Kidney epithelial cell (primary cell): ENCODE results near the gene LCA5L. TPM values are rescaled to one million over a fixed set of nuclear protein-coding genes. Genes with fewer than 3 reads are reported as not detected.

ENCODE experiments used
- DNase-seq: peaks from one replicate; pipeline ENCODE4 v3.0.0-alpha.2; 2010; ENCODE audit warnings: low read depth
- H3K27me3 ChIP-seq: 2 replicates; pipeline ENCODE4 v1.6.0; 2011; ENCODE audit warnings: low read length; ENCODE audit not compliant: control insufficient read depth, insufficient read depth
- H3K36me3 ChIP-seq: 2 replicates; pipeline ENCODE4 v1.5.1; 2011; ENCODE audit warnings: low read length; ENCODE audit not compliant: control insufficient read depth, insufficient read depth
- H3K4me3 ChIP-seq: 2 replicates; pipeline ENCODE4 v1.5.1; 2011; ENCODE audit warnings: low read depth, mild to moderate bottlenecking, control low read depth, low read length
- total RNA-seq: library from RNA; depleted of rRNA; stranded (reverse); fragments of >200 nt; gene quantifications from 2 replicates; pipeline ENCODE4 v1.2.3, GENCODE V29; 2015
- TF ChIP-seq, protein P1 (sequence below): IDR thresholded peaks from 2 replicates; pipeline ENCODE4 v1.5.1; 2011; ENCODE audit warnings: mild to moderate bottlenecking, moderate library complexity, low read length, control low read depth, inconsistent platforms; ENCODE audit not compliant: insufficient read depth, poor library complexity, severe bottlenecking

LCA5L gene
- total RNA-seq, 1 donor from 2014 or later: 2.0 TPM

DNA sequence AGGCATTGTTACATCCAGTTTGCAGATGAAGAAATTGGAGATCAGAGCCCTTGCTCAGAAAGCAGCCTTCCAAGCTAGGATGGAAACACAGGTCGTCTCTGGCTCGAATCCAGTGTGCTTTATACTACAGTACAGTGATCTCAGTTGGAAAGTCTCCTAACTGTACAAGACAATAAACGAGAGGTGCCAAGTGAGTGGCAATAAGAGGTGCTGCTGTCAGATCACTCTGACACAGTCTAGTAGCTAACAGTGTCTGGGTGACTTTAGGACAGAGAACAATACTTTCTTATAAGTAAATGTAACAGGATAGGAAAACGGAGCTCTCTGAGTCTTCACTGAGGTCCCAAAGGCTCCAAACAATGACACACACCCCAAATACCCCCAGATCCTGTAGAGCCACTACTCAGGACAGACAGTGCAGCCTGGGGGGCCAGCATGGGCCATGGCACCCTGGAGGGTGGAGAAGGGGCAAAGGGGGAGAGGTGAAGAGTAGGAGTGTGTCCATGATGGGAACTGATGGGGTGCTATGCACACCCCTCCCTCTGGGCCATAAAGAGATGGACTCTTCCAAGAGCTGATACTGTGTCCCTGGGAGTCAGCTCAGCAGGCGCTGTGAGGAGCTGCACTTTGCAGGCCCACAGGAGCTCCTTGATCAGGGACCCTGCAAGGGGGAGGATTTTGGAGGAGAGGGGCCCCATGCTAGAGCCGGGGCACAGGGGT, 9.5 kb upstream of the LCA5L start:
- no peaks in the 10 kb centered on the region for H3K27me3 ChIP-seq
- DNase-seq: no peak
- H3K36me3 ChIP-seq: no peaks in the 10 kb centered on the region
- TF ChIP-seq, protein P1, sequence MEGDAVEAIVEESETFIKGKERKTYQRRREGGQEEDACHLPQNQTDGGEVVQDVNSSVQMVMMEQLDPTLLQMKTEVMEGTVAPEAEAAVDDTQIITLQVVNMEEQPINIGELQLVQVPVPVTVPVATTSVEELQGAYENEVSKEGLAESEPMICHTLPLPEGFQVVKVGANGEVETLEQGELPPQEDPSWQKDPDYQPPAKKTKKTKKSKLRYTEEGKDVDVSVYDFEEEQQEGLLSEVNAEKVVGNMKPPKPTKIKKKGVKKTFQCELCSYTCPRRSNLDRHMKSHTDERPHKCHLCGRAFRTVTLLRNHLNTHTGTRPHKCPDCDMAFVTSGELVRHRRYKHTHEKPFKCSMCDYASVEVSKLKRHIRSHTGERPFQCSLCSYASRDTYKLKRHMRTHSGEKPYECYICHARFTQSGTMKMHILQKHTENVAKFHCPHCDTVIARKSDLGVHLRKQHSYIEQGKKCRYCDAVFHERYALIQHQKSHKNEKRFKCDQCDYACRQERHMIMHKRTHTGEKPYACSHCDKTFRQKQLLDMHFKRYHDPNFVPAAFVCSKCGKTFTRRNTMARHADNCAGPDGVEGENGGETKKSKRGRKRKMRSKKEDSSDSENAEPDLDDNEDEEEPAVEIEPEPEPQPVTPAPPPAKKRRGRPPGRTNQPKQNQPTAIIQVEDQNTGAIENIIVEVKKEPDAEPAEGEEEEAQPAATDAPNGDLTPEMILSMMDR: no peak
- H3K4me3 ChIP-seq: no peak overlapping the region

DNA sequence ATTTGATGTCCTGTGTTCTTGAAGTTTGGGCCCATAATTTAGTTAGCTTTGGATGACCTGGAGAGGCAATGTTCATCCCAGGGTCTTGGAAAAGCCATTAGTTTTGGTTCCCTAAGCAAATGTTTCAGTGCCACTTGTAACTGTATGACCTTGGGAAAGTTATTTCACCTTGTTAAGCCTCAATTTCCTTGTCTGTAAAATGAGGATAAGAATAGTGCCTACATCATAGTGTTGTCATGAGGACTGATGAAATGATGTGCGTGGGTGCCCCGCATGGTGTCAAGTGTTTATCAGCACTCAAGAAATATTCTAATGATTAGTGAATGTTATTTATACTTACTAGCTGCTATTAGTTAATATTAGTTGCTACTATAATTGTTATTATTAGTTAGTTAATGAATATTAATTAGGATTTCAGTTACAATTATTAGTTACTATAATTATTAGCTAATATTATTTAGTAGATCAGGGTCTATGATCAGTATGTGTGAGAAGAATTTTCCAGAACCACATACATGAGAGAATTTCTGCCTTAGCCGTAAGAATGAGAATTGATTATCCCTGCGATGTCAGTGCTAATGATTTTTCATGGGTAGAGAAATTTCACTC, 8.1 kb upstream of the LCA5L start:
- DNase-seq: no peak
- Histone ChIP-seq H3K36me3 (no peaks in the 10 kb centered on the region), H3K27me3 (no peaks in the 10 kb centered on the region), H3K4me3 (no peak overlapping the region)
- TF ChIP-seq, protein P1: no peak

DNA sequence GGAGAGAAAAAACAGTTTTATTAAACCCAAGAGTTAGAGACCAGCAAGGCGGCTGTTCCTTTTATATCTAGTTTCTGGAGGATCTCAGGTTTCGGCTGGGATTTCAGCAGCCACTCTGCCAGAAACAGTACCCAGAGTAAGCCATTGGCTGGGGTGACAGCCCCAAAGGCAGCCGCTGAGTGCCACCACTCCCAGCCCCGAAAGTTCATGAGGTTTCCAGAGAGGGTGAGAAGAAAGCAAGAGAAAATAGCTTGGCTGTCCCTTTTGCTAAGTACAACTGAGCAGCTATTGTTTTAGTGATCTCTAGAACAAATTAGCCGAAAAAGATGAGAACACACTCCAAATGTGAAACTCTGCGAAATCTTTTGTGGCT, 7.4 kb upstream of the LCA5L start:
- TF ChIP-seq, protein P1: no peak
- Histone ChIP-seq H3K4me3 (no peak overlapping the region), H3K36me3 (no peaks in the 10 kb centered on the region), H3K27me3 (no peaks in the 10 kb centered on the region)
- no peak for DNase-seq

DNA sequence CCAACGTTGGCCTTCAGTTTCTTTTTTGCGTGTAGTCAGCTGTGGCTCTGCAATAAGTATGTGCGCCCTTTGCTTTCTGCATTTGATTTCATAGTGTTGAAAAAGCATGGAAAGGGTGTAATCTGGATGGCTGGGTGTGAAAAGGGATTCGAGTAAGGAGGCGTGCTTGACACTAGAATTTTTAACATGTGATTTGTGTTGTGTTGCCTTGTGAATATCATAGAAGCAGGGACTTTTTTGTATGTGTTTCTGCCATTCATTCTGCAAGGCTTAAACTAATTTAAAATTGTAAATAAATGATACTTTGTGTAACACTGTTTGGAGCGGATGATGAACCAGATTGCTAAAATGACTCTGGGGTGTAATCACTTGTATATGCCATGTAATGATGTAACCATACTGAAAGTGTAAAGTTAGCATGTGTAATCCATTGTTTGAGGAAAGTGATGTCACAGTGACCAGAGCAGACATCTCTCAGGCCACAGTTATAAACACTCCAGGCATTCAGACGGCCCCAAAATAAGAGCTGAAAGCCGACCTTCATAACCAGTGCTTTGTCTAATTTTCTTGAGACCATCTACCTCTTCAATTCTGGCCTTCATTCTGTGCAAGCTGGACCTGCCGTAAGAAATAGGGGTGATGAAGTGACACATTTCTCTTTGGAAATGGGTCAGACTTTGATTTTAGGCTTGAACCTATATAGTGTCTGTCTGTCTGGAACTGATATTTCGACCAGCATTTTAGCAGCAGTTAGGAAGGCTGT, 6.8 kb upstream of the LCA5L start:
- no peaks in the 10 kb centered on the region for H3K36me3 ChIP-seq
- no peak for DNase-seq
- no peaks in the 10 kb centered on the region for H3K27me3 ChIP-seq
- H3K4me3 ChIP-seq: no peak overlapping the region
- TF ChIP-seq, protein P1: no peak

DNA sequence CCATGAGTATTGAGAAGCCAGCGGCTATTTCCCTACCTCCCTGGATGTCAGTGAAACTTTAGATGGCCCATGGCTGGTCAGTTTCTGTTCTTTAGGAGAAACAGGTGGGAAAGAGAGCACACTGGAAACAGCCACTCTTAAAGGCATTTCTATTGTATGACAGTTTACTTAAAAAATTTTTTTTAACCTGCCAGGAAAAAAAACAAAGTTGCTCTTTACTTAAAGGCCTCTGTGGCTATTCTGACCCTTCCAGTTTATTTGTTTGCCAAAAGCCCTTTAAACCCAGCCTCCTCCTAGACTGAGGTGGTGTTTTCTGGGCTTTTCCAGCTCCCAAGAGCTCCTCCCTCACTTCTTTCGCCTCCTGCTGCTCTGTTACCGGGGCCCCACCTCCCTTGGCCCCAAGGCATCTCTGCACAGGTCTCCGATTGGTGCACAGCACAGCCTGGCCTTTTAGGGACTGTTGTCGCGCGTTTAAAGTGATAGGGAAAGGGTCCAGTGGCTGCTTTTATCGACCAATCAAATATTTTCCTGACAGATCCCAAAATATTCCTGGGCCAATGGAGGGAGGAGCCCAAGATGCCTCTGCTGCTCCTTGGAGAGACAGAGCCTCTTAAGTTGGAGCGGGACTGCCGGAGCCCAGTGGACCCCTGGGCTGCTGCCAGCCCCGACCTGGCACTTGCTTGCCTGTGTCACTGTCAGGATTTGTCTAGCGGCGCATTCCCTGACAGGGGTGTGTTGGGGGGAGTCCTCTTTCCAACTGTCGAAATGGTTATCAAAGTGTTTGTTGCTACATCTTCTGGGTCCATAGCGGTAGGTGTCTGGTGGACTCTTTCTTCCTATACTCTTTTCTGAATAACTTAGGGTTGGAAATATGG, 6.0 kb upstream of the LCA5L start, which contains the start of gene SH3BGR:
SH3BGR (plus strand) TSS at position 639 of the 875 bp plus-strand sequence; CDS start at position 766, 127 bp downstream.
- TF ChIP-seq, protein P1: no peak
- Histone ChIP-seq H3K27me3 (no peaks in the 10 kb centered on the region), H3K36me3 (no peaks in the 10 kb centered on the region), H3K4me3 (no peak within 1 kb of the TSS)
- DNase-seq: no peak
